ENCODE results near the gene KCND2. TPM values are rescaled to one million over a fixed set of nuclear protein-coding genes. Genes with fewer than 3 reads are reported as not detected.

KCND2 gene
- total RNA-seq, 4 donors from 2014 or later: 0.83 to 1.9 (median 1.2) TPM

DNA sequence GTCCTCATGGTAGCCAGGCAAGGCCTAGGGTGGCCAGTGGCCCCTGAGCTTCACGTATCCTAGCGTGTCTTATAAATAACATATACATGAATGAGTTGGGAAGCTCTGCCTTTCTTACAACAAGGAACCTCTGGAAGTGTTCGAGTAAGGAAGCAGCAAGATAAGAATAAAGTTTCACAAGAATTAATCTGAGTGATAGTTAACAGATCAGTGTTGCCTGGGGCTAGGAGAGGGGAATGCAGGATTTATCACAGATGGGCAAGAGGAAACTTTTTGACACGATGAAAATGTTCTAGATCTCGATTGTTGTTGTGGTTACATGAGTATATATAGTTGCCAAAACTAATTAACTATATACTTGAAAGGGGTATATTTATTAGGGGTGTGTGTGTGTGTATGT lies 510.7 kb downstream of the KCND2 start:
- Histone ChIP-seq H3K9me3 (no peaks in the 10 kb centered on the region), H3K27me3 (no peaks in the 10 kb centered on the region), H3K4me3 (no peak overlapping the region), H3K4me1 (no peaks in the 10 kb centered on the region), H3K36me3 (no peaks in the 10 kb centered on the region), H3K27ac (replicated peaks in 1 of 4) (no peak overlapping the region)
- no peak for DNase-seq (ENCODE audit: extremely low spot score)
- TF ChIP-seq, protein P1, sequence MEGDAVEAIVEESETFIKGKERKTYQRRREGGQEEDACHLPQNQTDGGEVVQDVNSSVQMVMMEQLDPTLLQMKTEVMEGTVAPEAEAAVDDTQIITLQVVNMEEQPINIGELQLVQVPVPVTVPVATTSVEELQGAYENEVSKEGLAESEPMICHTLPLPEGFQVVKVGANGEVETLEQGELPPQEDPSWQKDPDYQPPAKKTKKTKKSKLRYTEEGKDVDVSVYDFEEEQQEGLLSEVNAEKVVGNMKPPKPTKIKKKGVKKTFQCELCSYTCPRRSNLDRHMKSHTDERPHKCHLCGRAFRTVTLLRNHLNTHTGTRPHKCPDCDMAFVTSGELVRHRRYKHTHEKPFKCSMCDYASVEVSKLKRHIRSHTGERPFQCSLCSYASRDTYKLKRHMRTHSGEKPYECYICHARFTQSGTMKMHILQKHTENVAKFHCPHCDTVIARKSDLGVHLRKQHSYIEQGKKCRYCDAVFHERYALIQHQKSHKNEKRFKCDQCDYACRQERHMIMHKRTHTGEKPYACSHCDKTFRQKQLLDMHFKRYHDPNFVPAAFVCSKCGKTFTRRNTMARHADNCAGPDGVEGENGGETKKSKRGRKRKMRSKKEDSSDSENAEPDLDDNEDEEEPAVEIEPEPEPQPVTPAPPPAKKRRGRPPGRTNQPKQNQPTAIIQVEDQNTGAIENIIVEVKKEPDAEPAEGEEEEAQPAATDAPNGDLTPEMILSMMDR (IDR thresholded peaks at IDR 0.05): no peak
- TF ChIP-seq POLR2AphosphoS5 (IDR thresholded peaks at IDR 0.05): no peak
- no peak for TF ChIP-seq EP300 (IDR thresholded peaks at IDR 0.05)
- TF ChIP-seq POLR2A (IDR thresholded peaks at IDR 0.05; ENCODE audit: low read depth): no peak
- WGBS: 86% methylated on average over 5 of the region's 5 CpGs
- intact Hi-C loops (cut with DNase I): no loop called here

DNA sequence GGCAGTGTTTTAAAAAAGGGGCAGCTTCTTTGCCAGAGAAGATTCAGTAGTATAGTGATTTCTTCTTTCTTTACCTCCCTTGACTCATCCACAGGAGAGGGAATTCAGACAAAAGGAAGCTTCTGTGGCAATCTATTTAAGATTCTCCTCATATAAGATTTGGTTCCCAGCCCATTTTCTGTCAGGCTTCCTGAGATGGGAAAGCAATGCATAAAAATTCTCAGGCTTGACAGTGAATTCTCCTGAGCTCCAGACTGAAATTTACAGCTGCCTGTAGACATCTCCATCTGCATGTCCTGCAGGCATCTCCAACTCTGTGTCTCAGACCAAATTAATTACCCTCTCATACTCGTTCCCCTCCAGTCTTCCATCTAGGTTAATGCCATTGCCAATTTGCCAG lies 512.1 kb downstream of the KCND2 start:
- intact Hi-C loops (cut with DNase I): no loop called here
- WGBS: 59% methylated on average over 1 of the region's 1 CpG
- H3K27ac ChIP-seq (replicated peaks in 1 of 4): no peak overlapping the region
- no peak overlapping the region for H3K4me3 ChIP-seq
- no peaks in the 10 kb centered on the region for H3K9me3 ChIP-seq
- no peak for DNase-seq (ENCODE audit: extremely low spot score)
- H3K4me1 ChIP-seq: no peaks in the 10 kb centered on the region
- TF ChIP-seq, protein P1 (IDR thresholded peaks at IDR 0.05): no peak
- TF ChIP-seq EP300 (IDR thresholded peaks at IDR 0.05): no peak
- TF ChIP-seq POLR2AphosphoS5 (IDR thresholded peaks at IDR 0.05): no peak
- no peak for TF ChIP-seq POLR2A (IDR thresholded peaks at IDR 0.05; ENCODE audit: low read depth)
- H3K36me3 ChIP-seq: no peaks in the 10 kb centered on the region
- no peaks in the 10 kb centered on the region for H3K27me3 ChIP-seq

DNA sequence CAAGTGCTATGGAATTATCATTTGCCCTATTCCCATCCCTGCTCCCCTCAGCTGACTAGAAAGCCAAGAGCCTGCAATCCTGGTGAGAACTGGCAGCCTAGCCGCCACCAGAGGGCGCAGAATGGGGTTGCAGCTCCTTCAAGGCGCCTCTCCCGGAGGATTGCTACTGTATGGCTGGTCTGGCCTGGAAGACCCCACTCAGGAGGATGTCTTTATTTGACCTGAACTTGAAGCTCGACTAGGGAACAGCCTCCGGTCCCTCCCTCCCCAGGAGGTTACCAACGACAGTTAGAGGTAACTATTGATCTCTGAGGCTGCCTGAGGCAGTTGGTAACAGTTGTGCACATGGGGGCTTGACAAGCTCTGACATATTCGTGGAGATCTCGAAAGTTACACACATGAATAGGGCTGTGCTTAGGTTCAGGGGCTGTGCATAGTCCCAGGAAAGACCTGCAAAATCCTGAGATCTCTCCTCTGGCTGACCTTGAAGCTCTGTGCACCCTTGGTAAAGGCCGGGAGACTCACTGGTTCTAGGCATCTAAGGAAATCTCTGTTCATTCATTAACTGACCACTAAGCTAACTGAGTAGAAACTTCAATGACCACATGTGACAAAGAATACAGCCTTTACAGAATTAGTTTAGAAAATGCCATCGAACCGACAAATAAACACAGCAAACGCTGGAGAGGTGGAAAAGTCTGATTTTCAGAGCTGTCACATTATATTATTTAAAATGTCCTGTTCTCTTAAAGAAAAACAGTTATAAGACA lies 519.3 kb downstream of the KCND2 start:
- H3K27me3 ChIP-seq: no peaks in the 10 kb centered on the region
- WGBS: 63% methylated on average over 12 of the region's 13 CpGs
- no peak for DNase-seq (ENCODE audit: extremely low spot score)
- TF ChIP-seq, protein P1 (IDR thresholded peaks at IDR 0.05): peak; percentile 47 to 85 (median 60)
- TF ChIP-seq POLR2A (IDR thresholded peaks at IDR 0.05; ENCODE audit: low read depth): no peak
- no peak for TF ChIP-seq POLR2AphosphoS5 (IDR thresholded peaks at IDR 0.05)
- peaks cover 0 to 5% (median 0%) of the 10 kb centered on the region in 4 donors for H3K4me1 ChIP-seq
- H3K9me3 ChIP-seq: no peaks in the 10 kb centered on the region
- no peaks in the 10 kb centered on the region for H3K36me3 ChIP-seq
- no peak overlapping the region for H3K27ac ChIP-seq (replicated peaks in 1 of 4)
- H3K4me3 ChIP-seq: no peak overlapping the region
- intact Hi-C loops (cut with DNase I): no loop called here

DNA sequence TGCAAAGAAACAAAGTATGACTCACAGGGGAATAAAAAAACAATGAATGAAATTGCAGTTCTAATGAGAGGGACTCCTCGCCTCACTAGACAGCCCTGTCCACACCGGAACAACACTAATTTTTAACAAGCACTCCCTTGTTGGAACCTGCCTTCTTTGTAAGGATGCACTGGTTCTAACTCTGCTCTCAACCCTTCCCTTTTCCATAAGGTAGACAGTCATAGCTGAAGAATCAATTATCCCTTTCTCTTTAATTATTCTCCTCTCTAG lies 519.8 kb downstream of the KCND2 start:
- H3K36me3 ChIP-seq: no peaks in the 10 kb centered on the region
- intact Hi-C loops (cut with DNase I): no loop called here
- H3K27ac ChIP-seq (replicated peaks in 1 of 4): no peak overlapping the region
- no peak overlapping the region for H3K4me3 ChIP-seq
- TF ChIP-seq POLR2A (IDR thresholded peaks at IDR 0.05; ENCODE audit: low read depth): no peak
- TF ChIP-seq, protein P1 (IDR thresholded peaks at IDR 0.05): no peak
- no peak for TF ChIP-seq POLR2AphosphoS5 (IDR thresholded peaks at IDR 0.05)
- WGBS: 97% methylated on average over 2 of the region's 2 CpGs
- no peaks in the 10 kb centered on the region for H3K9me3 ChIP-seq
- no peaks in the 10 kb centered on the region for H3K27me3 ChIP-seq
- no peak for DNase-seq (ENCODE audit: extremely low spot score)
- H3K4me1 ChIP-seq: peaks cover 0 to 5% (median 0%) of the 10 kb centered on the region in 4 donors

Data from esophagus muscularis mucosa (tissue), 4 donors.